A673 (cell line): ENCODE results near the gene ZC3H12C.

ENCODE experiments used
- CTCF ChIP-seq: fragments of 300-800, 200-600 bp; sonication (generic); conservative IDR thresholded peaks from 2 replicates; pipeline ENCODE4 v1.5.1; 2017; ENCODE audit warnings: low read depth, mild to moderate bottlenecking, antibody characterized with exemption, low read length, moderate library complexity, mixed read lengths
- EZH2 ChIP-seq: fragments of 200-600 bp; sonication (generic); IDR thresholded peaks from 2 replicates; pipeline ENCODE4 v1.6.1; 2017; ENCODE audit warnings: borderline replicate concordance, low read depth, mild to moderate bottlenecking, mixed read lengths, antibody characterized with exemption, low read length; ENCODE audit not compliant: poor library complexity, severe bottlenecking

GRCh38 chr11:110089617-110090282, 3.4 kb upstream of the ZC3H12C start:
- TF ChIP-seq CTCF (no peak), EZH2 (no peak)
